HUDEP-2 (cell line): Measurements from ENCODE around the gene MACROD1.
"Not testable (repeated sequence)": the region's sequence is repeated elsewhere in the genome, so short reads cannot be mapped to it uniquely, and the experiment has no call there.

Experiments
- DNase-seq, 76 experiments: peaks; one replicate each; lab custom pipeline; 2025; ENCODE audit not compliant: unreplicated experiment in 76 of 76; lab: John Stamatoyannopoulos, UW

Gene MACROD1

DNA sequence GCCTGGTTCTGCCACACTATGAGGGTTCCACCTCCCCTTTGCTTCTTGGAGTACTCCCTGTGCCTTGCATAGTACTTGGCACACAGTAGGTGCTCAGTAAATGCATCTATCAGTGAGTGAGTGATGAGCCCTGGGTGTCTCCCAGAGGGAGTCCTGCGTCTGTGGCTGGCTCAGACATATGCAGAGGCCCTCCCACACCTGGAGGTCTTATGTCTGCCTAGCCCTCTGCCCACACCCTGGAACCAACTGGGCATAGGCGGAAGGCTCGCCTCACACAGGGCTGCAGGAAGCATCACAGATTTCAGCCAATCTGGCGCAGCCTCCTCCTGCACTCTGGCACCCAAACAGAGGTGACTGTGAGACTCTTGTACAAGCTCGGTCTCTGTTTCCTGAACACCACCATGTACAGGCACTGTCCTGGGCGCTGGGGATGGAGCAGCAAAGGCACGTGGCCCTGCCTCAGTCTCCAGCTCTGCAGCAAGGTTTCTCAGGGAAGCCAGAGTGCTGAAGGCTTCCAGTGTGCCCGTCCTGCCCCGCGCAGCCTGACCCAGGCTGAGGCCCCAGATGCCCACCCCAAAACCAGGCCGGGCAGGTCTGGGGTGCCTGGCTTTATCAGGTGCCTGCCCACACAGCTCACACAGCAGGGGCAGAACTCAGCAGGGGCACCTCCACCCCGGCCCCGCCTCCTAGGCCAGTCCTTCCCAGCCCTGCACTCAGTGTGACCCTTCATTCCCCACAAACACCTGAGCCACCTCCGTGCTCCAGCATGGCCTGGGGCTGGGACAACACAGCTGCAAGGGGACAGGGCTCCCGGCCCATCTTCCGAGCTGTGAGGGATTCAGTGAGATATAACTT is 103.5 kb downstream of the MACROD1 start:
- DNase-seq, result no peak

DNA sequence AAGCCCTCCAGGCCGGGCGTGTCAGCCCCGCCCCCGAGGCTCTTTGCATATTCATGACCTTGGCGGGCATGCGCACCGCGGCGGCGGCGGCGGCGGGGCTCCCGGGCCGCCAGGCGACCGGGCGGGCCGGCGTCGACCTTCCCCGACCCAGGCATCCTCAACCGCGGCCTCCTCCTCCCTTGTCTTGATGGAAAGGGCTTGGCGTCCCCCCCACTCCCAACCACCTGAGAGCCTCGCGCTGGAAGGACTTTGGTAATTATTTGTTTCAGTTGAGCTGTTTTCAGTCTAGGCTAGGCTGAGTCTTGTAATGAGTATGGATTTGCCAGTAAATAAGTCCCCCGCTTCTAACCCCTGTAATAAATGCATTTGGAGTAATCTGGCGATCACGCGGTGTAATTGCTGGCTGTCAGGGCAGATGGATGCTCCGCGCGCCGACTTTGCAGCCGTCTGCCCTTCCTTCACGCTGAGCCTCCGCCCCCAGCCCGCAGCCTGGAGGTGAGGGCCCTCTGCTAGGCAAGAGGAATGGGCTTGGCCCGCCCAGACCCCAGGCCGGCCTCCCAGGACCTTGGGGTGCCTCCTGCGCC is 105.0 kb downstream of the MACROD1 start:
- DNase-seq, result peak in 6 of 76 experiments; percentile 5 to 26 (median 12)

DNA sequence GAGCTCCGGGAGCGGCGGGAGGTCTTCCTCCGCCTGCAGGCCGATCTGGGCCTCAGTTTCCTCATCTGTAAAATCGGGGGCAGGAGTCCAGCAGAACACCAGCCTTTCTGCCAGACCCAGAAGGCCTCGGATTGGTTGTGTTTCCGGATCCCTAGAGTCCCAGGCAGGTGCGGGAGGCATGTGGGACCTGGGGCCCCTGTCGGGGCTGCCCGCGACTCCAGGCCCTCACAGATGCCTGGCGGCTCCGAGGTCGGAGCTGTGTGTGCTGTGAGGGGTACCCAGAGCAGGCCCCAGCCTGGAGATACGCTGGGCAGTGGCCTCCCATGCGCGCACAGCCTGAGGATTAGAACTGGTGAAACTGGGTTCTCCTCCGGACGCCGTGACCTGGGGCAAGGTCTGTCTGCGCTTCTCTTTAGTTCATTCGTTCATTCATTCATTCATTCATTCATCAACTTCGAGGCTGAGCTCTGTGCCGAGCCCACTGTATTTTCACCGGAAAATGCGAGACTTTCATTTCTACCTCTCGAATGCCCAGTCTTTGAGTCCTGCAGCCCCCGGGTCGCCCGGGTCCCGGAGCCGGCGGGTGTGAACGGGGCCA is 105.6 kb downstream of the MACROD1 start:
- DNase-seq, result no peak

DNA sequence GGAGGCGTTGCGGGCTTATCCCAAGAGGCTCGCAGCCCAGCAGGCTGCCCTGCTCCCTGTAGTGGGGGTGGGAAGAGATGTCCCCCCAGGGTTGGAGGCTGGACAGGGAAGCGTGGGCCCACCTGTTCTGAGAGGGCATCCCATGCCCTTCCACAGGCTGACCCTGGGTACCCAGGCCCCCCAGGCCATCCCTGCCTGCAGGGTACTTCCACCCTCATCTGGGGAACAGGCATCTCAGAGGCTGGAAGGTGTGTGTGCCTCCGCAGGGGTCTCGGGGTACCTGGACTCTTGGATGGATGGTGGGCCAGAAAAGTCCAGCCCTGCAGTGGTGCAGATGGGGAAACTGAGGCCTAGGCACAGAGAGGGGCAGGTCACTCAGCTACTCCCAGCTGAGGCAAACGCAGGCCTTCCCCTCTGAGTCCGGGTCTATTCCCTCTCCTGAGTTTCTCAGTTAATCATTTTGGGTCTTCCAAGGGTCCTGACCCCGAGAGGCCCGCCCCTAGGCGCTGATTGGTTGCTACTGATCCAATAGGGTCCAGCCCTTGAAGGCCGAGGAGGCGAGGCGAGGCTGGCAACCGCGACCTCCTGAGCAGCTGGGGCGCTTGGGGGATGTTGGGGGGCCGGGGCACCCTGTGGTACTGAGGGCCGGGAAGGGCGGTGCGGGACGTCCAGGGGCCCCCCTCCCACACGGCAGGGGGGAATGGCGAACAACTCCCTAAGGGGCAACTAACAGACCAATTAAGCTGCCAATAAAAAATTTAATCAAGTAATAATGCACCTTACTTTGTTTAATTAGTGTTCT is 106.4 kb downstream of the MACROD1 start:
- DNase-seq, result no peak

DNA sequence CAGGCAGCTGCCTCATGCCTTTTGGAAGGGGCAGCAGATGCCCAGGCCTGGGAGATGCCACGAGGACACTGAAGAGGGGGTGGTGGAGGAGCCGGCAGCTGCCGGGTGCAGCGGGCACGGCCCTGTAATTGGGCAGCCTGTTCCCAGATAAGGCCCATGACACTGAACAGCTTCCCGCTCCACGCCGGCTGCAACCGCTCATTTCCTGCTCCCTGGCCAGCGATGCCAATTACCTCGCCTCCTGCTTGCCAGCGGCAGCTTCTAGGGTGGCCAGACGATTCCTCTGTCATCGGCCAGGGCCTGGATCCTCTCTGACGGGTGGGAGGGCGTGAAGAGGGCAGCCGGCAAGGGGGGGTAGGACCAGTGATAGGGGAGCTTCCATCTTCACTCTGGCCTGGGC is 107.4 kb downstream of the MACROD1 start:
- no peak for DNase-seq

DNA sequence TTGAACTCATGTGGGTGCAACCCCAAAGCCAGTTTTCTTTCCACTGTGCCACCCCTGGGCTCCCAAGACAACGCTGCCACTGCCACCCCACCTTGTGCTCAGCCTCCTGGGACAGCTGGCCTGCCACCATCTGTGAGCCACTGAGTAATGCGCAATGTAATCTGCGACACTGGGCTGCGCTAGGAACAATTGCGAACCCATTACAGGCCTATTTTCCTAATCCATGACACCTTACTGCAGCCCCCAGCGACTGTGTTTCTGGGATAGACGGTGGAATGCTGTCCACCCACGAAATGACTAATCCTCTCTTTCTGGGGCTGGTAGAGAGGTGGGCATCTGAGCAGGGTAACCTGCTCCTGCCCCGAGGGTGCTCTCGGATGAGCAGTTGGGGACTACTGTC is 108.0 kb downstream of the MACROD1 start:
- no peak for DNase-seq

DNA sequence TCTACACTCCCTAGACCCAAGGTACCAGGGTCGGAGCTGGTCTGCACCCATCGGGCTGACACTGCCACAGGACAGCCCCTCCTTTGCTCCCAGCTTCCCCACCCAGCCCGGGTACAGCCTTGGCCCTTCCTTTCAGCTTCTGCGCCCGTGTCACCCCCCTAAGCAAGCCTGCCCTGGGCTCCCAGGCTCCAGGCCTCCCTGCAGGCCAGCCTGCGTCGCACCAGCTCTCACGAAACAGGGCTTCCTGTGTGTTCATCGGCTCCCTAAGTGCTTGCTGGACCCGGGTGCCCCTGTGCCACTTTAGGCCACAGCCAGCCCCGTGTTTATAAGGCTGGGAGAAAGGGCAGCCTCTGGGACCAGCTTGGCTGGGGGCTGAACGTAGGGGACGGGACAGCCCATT is 109.1 kb downstream of the MACROD1 start:
- no peak for DNase-seq

DNA sequence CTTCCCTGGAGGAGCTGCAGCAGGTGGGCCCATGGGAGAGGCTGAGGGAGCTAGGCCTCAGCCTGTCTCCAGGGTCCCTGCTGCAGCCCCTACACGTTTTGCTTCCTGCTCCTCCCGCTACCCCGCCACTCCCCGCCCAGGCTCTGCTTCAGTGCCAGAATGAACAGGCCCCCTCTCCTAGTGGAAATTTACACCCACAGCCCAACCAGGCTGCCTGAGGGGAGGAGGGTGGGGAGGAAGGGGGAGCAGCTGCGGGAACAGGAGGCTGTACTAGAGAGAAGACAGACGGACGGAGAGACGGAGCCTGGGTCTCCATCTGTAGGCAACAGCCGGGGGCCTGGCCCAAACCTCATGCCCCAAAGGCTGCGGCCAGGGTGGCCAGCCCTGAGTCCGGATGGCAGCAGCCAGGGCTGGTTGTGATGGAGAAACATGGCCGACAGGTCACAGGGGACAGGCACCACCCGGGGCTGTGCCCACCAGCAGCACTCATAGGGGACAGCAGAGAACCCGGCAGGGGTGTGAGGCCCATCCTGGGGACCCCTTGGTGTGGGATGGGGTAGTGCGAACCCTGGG is 109.6 kb downstream of the MACROD1 start:
- no peak for DNase-seq

DNA sequence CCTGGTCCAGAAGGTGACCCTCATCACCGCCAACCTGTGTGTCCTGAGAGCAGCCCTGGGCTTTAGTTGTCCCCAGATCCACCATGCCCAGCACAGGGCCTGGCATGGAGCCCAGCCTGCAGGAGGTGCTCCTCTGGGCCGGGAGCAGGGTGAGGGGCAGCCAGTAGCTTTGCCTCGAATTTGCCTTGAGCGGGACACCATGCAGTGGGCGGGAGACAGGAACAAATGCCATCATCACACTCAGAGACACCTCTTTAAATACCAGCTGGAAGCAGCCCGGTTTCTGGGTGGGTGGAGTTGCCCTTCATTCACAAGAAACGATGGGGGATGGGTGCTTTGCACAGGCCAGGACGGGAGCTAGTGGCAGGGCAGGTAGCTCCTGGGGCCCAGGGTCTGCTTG is 110.8 kb downstream of the MACROD1 start:
- DNase-seq, result no peak

DNA sequence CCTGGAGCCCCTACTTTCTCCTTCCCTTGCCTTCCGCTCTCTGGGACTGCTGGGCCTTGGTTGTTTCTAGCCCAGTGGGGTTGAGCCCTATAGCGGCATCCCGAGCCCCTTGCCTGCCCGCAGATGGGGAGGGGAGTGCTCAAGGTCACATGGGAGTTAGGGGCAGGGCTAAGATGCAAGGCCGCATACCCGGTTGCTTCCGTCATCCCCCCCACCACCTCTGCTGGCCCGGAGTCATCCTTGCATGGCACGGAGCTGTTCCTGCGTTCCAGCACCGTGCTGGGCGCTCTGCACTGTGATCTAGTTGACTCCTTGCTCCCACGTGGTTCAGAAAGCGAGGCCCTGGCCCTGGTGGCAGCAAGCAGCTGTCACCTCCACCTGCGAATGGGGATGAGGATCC is 112.2 kb downstream of the MACROD1 start:
- no peak for DNase-seq

DNA sequence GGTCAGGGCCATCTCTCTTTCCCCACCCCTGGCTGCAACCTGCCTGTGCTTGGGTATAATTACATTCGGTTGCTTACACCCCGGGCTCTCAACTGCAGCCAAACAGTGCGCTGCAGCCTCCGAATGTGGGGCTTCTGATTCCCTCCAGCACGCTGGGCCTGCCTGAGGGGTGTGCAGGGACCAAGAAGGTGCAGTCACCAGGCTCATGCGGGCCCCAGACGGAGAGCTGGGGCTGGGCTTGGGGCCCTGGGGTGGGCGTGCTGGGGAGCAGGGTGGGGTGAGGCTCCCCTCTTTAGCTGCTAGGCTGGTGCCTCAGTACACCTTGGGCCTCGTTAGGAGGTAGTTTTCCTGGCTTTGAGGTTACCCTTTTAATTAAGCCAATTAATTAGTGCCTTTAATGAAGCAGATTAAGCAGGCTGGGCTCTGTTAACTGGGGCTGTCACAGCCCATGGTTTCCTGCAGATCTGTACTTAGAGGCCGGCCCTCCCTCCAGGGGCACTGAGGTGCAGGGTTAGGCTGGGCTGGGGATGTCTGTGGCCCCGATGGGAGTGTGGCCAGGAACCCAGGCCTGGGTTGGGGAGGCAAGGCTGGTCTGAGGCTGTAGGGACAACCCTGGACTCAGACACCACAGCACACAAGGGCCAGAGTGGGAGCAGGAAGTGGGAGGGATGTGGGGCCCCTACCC is 112.8 kb downstream of the MACROD1 start:
- DNase-seq, result no peak

DNA sequence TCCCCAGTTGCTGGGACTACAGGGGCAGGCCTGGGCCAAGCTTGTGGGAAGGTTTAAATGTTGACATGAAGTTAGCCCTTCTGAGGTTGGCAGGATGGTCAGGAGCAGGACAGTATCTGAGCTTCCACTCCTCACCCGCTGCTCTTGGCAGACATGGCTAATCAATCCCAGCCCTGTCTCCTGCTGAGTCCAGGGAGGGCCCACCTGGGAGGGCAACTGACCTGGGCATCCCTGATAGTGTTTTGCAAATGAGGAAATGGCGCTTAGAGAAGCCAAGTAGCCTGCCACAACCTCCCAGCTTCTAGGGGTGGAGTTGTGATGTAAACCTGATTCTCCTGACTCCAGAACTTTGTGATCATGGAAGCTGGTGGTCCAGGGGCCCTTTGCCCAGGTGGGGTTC is 113.5 kb downstream of the MACROD1 start:
- no peak for DNase-seq

DNA sequence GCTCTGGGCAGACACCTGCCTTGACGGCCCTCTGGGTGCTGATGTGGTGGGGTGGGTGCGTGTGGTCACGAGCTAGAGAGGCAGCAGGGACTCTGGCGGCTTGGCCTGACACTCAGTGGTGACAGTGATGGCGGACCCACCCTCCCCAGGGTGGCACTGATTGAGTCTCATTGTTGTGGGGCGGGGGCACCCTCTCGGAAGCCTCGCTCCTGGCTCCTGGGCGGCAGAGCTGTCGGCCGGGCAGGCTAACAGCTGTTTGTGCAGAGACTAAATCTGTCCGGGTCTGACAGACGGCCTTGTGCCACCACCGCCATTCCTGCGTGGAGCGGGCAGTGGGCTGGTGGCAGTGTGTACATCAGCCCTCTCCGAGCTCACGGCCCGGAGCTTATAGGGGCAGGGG is 114.6 kb downstream of the MACROD1 start:
- no peak for DNase-seq

DNA sequence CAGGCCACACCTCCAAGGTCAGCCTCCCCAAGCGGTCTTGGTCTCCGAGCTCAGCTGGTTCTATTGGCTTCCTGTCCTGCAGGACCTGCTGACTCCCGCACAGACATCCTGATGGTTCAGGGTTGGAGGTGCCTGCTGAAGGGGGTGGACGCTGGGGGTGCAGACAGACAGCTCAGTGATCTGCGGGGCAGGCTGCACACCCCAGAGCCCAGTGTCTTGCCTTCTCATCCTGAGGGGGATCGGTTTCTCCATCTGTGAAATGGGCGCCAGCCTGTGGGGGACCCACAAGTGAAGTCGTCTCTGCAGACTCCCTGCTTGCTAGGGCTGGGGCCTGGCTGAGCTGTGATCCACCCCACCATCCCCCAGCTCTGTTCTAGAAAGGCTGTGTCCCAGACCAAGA is 116.4 kb downstream of the MACROD1 start:
- no peak for DNase-seq

DNA sequence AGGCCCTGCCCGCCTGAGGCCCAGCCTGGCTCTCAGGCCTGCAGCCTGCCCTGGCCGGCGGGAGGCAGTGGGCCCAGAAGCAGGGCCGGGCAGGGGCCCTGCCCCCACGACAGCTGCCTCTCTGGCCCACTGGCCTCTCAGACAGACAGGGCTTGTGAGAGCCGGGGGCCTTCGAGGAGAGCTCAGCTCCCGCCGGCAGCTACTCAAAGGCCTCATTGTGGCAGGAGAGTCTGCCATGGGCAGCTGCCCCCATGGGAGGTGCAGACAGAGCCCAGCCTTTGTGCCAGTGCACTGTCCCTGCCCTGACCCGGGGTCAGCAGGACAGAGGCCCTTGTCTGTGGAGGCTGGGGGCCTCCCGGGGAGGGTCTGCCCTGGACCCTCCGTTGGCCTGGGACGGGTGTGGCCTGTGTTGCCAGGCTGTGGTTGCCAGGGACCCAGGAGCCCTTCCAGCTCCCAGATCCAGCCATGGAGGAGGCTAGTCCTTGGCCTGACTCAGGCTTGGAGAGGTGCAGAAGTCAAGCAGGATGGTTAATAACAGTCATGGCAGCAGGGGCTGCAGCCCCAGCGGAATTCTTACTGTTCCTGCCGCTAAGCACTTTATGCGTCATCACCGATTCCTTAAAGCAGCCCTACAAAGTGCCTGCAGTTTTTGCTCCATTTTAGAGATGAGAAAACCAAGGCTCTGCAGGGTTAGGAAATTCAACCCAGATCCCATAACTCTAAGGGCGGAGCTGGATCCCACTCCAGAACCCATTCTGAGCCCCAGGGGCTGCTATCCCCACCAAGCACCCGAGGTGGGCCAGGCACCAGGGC is 117.7 kb downstream of the MACROD1 start:
- DNase-seq, result no peak

DNA sequence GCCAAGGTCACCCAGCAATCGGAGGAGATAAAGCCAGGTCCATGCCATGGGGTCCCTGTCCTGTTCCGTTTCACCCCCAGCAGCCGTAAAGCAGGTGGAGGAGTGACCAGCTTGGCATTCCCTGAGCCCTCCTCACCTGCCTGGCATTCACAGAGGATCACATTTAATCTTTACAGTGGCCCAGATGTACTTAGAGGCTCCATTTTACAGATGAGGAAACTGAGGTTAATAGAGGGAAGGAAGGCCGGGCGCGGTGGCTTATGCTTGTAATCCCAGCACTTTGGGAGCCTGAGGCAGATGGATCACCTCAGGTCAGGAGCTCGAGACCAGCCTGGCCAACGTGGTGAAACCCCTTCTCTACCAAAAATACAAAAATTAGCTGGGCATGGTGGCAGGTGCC is 118.5 kb downstream of the MACROD1 start:
- not testable (repeated sequence) for DNase-seq

DNA sequence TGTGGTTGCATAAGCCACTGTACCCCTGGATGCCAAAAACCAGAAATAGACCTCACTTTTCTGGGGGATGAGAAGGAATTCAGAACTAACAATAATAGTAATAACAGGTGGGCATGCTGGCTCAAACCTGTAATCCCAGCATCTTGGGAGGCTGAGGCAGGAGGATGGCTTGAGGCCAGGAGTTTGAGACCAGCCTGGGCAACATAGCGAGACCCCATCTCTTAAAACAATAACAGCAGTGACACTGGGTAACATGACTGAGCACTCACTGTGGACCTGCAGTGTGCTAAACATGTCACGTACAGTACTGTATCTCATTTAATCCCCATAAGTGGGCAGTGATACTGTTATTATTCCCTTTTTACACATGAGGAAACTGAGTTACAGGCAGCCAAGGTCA is 120.2 kb downstream of the MACROD1 start:
- DNase-seq, result no peak

DNA sequence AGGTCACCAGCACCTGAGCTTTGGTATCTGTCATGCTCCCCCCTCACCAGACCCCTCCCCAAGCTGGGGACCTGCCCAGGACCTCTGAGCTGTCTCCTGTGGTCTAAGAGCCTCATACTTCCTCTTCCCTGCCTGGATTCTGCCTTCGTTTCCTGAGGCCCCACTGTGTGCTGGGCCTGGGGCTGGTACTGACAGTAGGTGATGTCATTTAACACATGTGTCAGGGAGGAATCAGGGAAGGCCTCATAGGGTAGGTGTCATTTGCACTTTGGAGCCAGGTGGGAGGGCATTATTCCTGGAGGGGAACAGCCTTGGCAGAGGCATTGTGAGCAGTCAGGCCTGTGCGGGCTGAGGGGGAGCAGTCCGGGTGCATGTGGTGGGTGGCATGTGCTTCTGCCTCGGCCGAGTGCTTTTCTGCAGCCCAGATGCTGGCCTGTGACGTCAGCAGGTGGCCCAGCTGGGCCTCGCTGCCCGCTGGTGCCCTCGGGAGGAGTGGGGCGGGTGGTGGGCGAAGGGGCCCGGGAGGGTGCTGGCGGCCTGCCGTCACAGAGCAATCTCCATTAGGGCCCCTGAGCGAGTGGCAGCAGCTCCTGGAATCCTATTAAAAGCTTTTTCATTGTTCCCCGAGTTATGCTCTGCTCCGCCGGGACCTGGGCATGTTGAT is 121.1 kb downstream of the MACROD1 start:
- DNase-seq, result no peak

DNA sequence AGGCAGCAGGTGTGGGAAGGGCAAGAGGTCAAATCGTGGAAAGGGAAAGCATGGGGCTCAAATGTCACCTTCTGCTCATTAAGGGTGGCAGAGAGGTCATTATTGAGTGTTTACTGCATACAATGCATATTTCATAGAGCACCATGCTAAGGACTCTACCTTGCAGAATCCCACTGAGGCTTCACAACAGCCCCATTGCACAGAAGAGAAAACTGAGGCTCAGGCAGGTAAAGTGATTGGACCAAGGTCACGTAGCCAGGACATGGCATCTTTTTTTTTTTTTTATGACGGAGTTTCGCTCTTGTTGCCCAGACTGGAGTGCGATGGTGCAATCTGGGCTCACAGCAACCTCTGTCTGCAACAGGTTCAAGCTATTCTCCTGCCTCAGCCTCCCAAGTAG is 122.4 kb downstream of the MACROD1 start:
- no peak for DNase-seq
